Suppressor macrophage treated with lipopolysaccharide for 1 hour (primary cell): ENCODE results near the gene CLMP.

Experiments
- DNase-seq, 3 donors: peaks; one replicate each; pipeline ENCODE4 v3.0.0-alpha.2; 2020 to 2022

The CLMP gene

GRCh38 chr11:123073343-123074057, 121.5 kb downstream of the CLMP start:
- no peak for DNase-seq

GRCh38 chr11:123072762-123073161, 122.3 kb downstream of the CLMP start:
- DNase-seq: no peak

- peak; percentile 60 to 86 (median 84) for DNase-seq
Measured at GRCh38 chr11:123072332-123072761, 122.7 kb downstream of the CLMP start.

- peak in 2 of 3 donors; percentile 50 to 59 for DNase-seq
Measured at GRCh38 chr11:123069908-123070821, 124.9 kb downstream of the CLMP start.

- peak; percentile 27 to 54 (median 53) for DNase-seq
Measured at GRCh38 chr11:123065621-123066020, 129.4 kb downstream of the CLMP start.

- no peak for DNase-seq
Measured at GRCh38 chr11:123063826-123064657, 131.0 kb downstream of the CLMP start.

- DNase-seq: peak; percentile 55 to 64 (median 63)
Measured at GRCh38 chr11:123062892-123063825, 131.9 kb downstream of the CLMP start.

- DNase-seq: peak; percentile 100
Measured at GRCh38 chr11:123062158-123062891, 132.7 kb downstream of the CLMP start.

- peak; percentile 60 to 71 (median 63) for DNase-seq
Measured at GRCh38 chr11:123061403-123062157, 133.5 kb downstream of the CLMP start, which contains the start of gene HSPA8. HSPA8 (minus strand) TSS chr11:123062136; CDS start chr11:123061324, 812 bp downstream.

- peak in 1 of 3 donors; percentile 26 for DNase-seq
Measured at GRCh38 chr11:123060277-123061000, 134.6 kb downstream of the CLMP start.

- DNase-seq: peak in 1 of 3 donors; percentile 18
Measured at GRCh38 chr11:123059041-123059920, 135.8 kb downstream of the CLMP start.

- DNase-seq: peak in 1 of 3 donors; percentile 18
Measured at GRCh38 chr11:123057661-123058305, 137.3 kb downstream of the CLMP start.

GRCh38 chr11:123056835-123057491, 138.1 kb downstream of the CLMP start:
- DNase-seq: peak in 1 of 3 donors; percentile 18

- peak in 1 of 3 donors; percentile 15 for DNase-seq
Measured at GRCh38 chr11:123055191-123055901, 139.7 kb downstream of the CLMP start.

- peak; percentile 70 to 92 (median 87) for DNase-seq
Measured at GRCh38 chr11:123054301-123055065, 140.6 kb downstream of the CLMP start.
